T-helper 2 cell (primary cell): ENCODE data around the gene OR1K1.
"Not testable (repeated sequence)": the region's sequence is repeated elsewhere in the genome, so short reads cannot be mapped to it uniquely, and the experiment has no call there.

ENCODE experiments used
- DNase-seq, 5 experiments: peaks; one replicate each; pipeline versions ENCODE4 v3.0.0 to v3.0.0-alpha.2; 2012 to 2022
- total RNA-seq, 2 donors: gene quantifications; one replicate each; lab custom pipeline; 2026; lab: John Stamatoyannopoulos, UW

OR1K1 gene, protein sequence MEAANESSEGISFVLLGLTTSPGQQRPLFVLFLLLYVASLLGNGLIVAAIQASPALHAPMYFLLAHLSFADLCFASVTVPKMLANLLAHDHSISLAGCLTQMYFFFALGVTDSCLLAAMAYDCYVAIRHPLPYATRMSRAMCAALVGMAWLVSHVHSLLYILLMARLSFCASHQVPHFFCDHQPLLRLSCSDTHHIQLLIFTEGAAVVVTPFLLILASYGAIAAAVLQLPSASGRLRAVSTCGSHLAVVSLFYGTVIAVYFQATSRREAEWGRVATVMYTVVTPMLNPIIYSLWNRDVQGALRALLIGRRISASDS
- total RNA-seq: 0 reads per million in 2 donors

GRCh38 chr9:122800066-122801060, at the start of gene OR1K1:
TSS of gene OR1K1 (plus strand) at chr9:122800123. CDS start at chr9:122800123, 0 bp downstream.
- no peak for DNase-seq

- no peak for DNase-seq
Observed at GRCh38 chr9:122754825-122755224, 45.1 kb upstream of the OR1K1 start.

- DNase-seq: no peak
Observed at GRCh38 chr9:122767817-122768216, 32.1 kb upstream of the OR1K1 start.

GRCh38 chr9:122777052-122777451, 22.9 kb upstream of the OR1K1 start:
- no peak for DNase-seq

DNA sequence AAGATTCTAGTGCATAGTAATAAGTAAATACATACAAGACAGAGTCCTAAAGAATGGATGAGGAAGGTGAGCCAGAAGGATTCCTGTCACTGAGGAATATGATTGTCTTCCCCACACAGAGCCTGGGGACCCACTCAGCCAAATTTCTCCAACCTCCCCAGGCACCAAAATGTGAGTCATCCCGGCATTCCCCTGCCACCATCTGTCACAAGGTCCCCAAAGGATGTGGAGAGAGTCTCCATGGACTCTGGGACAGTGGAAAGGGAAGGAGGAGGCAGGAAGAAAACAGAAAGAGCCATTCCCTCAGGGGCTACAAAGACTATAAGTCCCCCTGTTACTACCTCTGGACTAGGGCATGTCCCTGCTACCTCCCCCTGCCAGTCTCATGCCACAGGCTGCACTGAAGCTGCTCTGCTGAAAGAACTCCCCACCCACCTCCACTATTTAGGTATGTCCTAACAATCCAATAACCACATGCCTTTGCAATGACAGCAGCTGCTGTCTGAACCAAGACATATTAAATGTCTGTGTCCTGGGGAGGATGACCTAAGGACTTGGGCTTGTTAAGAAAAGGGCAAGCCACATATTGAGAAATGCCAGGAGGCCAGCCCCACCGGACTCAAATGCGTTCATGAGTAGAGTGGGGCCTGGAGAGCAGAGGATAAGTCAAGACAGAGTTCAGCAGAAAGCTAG, 21.8 kb upstream of the OR1K1 start:
- DNase-seq: no peak

DNA sequence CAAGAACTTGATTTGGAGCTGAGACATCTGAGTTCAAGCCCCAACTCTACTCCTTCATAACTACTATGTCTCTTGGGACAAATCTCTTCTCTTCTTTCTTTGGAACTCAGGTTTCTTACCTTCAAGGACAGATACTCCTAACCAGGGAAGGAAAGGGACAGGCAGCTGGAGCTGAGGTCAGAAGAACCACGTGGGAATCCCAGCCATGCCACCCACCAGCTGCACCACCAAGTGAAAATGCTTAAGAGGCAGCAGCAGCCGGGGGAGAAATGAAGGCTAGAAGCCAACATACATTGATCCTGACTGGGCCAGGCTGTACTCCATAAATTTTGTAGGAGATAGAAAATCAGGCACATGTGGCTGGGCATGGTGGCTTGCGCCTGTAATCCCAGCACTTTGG, 20.7 kb upstream of the OR1K1 start:
- no peak for DNase-seq

GRCh38 chr9:122780026-122780425, 19.9 kb upstream of the OR1K1 start:
- no peak for DNase-seq

DNA sequence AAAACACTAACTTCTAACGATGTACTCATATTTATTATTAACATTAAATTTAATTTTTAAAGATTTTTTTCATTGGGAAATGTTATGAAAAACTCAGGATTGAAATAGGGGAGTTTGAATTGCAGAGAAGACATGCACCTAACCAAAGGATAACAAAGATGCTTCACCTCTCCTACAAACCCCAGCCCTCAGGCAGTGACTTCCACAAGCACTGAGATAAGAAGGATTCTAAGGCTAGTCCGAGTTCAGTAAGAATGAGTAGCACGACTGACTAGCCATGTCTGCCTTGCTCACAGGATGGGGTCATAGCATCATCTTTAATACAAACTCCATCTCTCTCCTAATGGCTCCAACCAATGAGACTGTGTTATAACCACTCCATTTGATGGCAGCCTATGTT, 18.3 kb upstream of the OR1K1 start:
- no peak for DNase-seq

DNA sequence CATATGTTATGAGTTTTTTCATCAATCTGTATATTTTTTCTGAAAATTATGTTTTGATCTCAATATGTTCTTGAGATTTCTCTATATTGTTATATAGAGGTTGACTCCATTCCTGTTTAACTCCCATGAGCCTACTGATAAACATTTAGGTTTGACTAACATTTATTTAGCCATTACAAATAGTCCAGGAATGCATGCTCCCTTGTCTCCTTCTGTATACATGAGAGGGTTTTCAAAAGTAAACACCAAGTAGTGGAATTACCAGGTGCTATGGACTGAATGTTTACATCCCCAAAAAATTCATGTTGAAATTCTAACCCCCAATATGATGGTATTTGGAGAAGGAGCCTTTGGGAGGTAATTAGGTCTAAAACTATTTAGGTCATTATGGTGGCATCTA, 14.7 kb upstream of the OR1K1 start:
- DNase-seq: no peak

GRCh38 chr9:122786338-122786737, 13.6 kb upstream of the OR1K1 start:
- no peak for DNase-seq

- DNase-seq: no peak
Observed at GRCh38 chr9:122788831-122789230, 11.1 kb upstream of the OR1K1 start, which contains the start of gene OR5C1. TSS of gene OR5C1 (plus strand) at chr9:122788933. CDS start at chr9:122788933, 0 bp downstream.

DNA sequence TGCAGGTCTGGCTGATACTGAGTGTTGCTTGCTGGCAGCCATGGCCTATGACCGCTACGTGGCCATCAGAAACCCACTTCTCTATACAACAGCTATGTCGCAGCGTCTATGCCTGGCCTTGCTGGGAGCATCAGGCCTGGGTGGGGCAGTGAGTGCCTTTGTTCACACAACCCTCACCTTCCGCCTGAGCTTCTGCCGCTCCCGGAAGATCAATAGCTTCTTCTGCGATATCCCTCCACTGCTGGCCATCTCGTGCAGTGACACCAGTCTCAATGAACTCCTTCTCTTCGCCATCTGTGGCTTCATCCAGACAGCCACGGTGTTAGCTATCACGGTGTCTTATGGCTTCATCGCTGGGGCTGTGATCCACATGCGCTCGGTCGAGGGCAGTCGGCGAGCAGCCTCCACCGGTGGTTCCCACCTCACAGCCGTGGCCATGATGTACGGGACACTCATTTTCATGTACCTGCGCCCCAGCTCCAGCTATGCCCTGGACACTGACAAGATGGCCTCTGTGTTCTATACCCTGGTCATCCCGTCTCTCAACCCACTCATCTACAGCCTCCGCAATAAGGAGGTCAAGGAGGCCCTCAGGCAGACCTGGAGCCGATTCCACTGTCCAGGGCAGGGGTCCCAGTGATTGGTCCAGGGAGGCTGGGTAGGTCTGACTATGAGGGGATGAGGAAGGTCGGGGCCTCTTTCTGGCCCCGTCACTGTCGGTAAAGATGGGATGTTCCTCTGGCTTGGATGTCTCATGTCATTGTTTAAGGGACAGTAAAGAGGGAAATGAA, 10.5 kb upstream of the OR1K1 start:
- DNase-seq: no peak

DNA sequence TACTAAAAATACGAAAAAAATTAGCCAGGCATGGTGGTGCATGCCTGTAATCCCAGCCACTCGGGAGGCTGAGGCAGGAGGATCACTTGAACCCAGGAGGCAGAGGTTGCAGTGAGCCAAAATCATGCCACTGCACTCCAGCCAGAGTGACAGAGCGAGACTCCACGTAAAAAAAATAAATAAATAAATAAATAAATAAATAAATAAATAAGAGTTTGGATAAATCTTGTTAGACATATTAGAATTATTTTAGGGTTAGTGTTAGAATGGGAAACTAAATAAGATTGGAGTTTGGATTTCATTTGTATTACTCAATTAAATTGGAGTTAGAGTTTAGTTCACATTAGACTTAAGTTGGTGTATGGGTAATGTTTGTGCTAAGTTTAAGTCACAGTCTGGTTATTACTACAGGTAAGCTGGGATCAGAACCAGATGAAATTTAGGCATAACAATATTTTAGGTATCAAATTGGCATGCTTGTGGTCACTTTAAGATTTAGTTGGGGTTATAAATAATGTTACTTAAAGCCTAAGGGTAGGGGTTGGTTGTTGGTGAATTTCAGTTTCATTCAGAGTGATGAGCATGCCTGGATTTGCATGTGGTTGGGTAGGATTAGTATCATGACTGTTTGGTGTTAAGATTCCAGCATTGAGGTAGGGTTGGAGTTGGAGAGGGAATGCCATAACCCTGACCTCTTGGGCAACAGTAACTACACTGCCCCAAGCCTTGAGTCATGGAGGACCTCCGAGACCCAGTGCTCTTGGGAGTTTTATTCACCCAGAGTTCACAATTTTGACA, 7.9 kb upstream of the OR1K1 start:
- no peak for DNase-seq

GRCh38 chr9:122797316-122798063, 2.4 kb upstream of the OR1K1 start:
- DNase-seq: no peak

- peak in 1 of 5 experiments; percentile 19 for DNase-seq
Observed at GRCh38 chr9:122806661-122807060, 6.7 kb downstream of the OR1K1 start.

- DNase-seq: peak in 2 of 5 experiments; percentile 30 to 87
Observed at GRCh38 chr9:122807271-122807900, 7.5 kb downstream of the OR1K1 start.

DNA sequence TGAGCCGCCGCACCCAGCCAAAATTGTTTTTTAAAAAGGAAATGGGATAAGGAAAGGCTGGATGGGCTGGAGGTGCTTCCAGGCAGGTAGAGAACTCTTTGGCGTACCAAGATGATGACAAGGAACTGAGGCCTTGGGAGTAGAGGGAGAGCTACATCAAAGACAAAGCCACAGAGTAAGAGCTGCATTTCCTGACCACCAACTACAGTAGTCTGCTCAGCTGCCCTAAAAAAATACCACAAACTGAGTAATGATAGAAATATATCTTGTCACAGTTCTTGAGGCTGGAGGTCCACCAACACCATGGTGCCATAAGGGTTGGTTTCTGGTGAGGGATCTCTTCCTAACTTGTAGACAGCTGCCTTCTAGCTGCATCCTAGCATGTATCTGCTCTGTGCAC, 8.2 kb downstream of the OR1K1 start:
- peak in 1 of 5 experiments; percentile 62 for DNase-seq

GRCh38 chr9:122809261-122809660, 9.3 kb downstream of the OR1K1 start:
- not testable (repeated sequence) for DNase-seq

GRCh38 chr9:122810306-122810946, 10.5 kb downstream of the OR1K1 start:
- DNase-seq: peak; percentile 35 to 76 (median 57)
